Esophagus muscularis mucosa (tissue), 2 donors: ENCODE measurements around the gene COL4A6.

Experiments used
- POLR2A ChIP-seq: fragments of 450-650 bp; IDR thresholded peaks from one replicate; pipeline ENCODE4 v1.6.1; 2017; ENCODE audit warnings: antibody characterized with exemption, moderate library complexity, mild to moderate bottlenecking, low read depth
- POLR2AphosphoS5 ChIP-seq, 2 donors: sonication (generic); formaldehyde crosslinking; IDR thresholded peaks; one replicate each; pipeline ENCODE4 v1.6.1; 2017; ENCODE audit warnings: antibody characterized with exemption in 2 of 2

GRCh38 chrX:108254636-108255035 is 183.6 kb downstream of the COL4A6 start:
- no peak for TF ChIP-seq POLR2A
- TF ChIP-seq POLR2AphosphoS5 (IDR thresholded peaks at IDR 0.05), result no peak
